OCI-LY3 (cell line): Measurements from ENCODE around the gene EHMT1.

Source experiments
- H2AFZ ChIP-seq: fragments of 200-600, 300-600 bp; shearing (Covaris generic); 2 replicates; pipeline ENCODE4 v1.6.0; 2014; ENCODE audit warnings: antibody characterized with exemption, low read depth, low read length
- H3K27ac ChIP-seq: fragments of 200-600, 300-600 bp; sonication (generic); 2 replicates; pipeline ENCODE4 v1.5.1; 2014; ENCODE audit warnings: mild to moderate bottlenecking, low read length, moderate library complexity, mixed read lengths
- H3K27me3 ChIP-seq: fragments of 200-600, 300-600 bp; sonication (generic); 2 replicates; pipeline ENCODE4 v1.6.1; 2014; ENCODE audit warnings: low read depth, low read length, mixed read lengths
- H3K36me3 ChIP-seq: fragments of 200-600, 300-600 bp; sonication (generic); replicated peaks from 2 replicates; pipeline ENCODE3; 2014; ENCODE audit warnings: low read depth, low read length, mixed read lengths
- H3K4me1 ChIP-seq: fragments of 300-600, 200-600 bp; sonication (generic); 2 replicates; pipeline ENCODE4 v1.6.1; 2014; ENCODE audit warnings: low read length, mixed read lengths
- H3K4me2 ChIP-seq: fragments of 200-600, 300-600 bp; sonication (generic); 2 replicates; pipeline ENCODE4 v1.6.1; 2014; ENCODE audit warnings: low read length, mixed read lengths
- H3K4me3 ChIP-seq: fragments of 300-600, 200-600 bp; sonication (generic); 2 replicates; pipeline ENCODE4 v1.5.1; 2014; ENCODE audit warnings: antibody characterized with exemption, mild to moderate bottlenecking, low read length, moderate library complexity
- H3K79me2 ChIP-seq: fragments of 300-600, 200-600 bp; shearing (Covaris generic); 2 replicates; pipeline ENCODE4 v1.6.1; 2014; ENCODE audit warnings: mild to moderate bottlenecking, low read length, mixed read lengths
- H3K9ac ChIP-seq: fragments of 300-600, 200-600 bp; shearing (Covaris generic); 2 replicates; pipeline ENCODE4 v1.6.0; 2014; ENCODE audit warnings: mild to moderate bottlenecking, low read length, moderate library complexity
- H3K9me3 ChIP-seq: fragments of 200-600, 300-600 bp; shearing (Covaris generic); 2 replicates; pipeline ENCODE4 v1.6.1; 2014; ENCODE audit warnings: low read length, mixed read lengths; ENCODE audit not compliant: insufficient read depth
- H4K20me1 ChIP-seq: fragments of 200-600, 300-600 bp; sonication (generic); 2 replicates; pipeline ENCODE4 v1.6.1; 2016; ENCODE audit warnings: low read length, mixed read lengths; ENCODE audit not compliant: insufficient read depth
- EZH2phosphoT487 ChIP-seq: fragments of 200-600 bp; shearing (Covaris generic); IDR thresholded peaks from 2 replicates; pipeline ENCODE4 v1.6.1; 2018; ENCODE audit warnings: antibody characterized with exemption, mixed run types, low read depth
- TF ChIP-seq, protein P1 (sequence below): fragments of 200-600, 300-600 bp; sonication (generic); IDR thresholded peaks from 2 replicates; pipeline ENCODE4 v1.5.1; 2014; ENCODE audit warnings: antibody characterized with exemption, low read length, low read depth

Gene EHMT1

GRCh38 chr9:137579259-137579604 lies 39.6 kb upstream of the EHMT1 start:
- H3K36me3 ChIP-seq, result peaks cover 17% of the 10 kb centered on the region
- peaks cover 37% of the 10 kb centered on the region for H3K4me1 ChIP-seq
- H3K4me2 ChIP-seq, result peak overlapping the region; percentile 89
- H3K27me3 ChIP-seq, result no peaks in the 10 kb centered on the region
- peak overlapping the region; percentile 98 for H3K4me3 ChIP-seq
- H3K9me3 ChIP-seq, result no peaks in the 10 kb centered on the region
- peak overlapping the region; percentile 33; the same call in 1 of the 2 replicates for H3K9ac ChIP-seq
- H3K27ac ChIP-seq, result peak overlapping the region; percentile 7; the same call in 1 of the 2 replicates
- H3K79me2 ChIP-seq, result peaks cover 41% of the 10 kb centered on the region
- peak overlapping the region; percentile 47; the same call in 1 of the 2 replicates for H2AFZ ChIP-seq
- H4K20me1 ChIP-seq, result peaks cover 14% of the 10 kb centered on the region; the same call in 1 of the 2 replicates
- TF ChIP-seq EZH2phosphoT487, result no peak
- TF ChIP-seq, protein P1, sequence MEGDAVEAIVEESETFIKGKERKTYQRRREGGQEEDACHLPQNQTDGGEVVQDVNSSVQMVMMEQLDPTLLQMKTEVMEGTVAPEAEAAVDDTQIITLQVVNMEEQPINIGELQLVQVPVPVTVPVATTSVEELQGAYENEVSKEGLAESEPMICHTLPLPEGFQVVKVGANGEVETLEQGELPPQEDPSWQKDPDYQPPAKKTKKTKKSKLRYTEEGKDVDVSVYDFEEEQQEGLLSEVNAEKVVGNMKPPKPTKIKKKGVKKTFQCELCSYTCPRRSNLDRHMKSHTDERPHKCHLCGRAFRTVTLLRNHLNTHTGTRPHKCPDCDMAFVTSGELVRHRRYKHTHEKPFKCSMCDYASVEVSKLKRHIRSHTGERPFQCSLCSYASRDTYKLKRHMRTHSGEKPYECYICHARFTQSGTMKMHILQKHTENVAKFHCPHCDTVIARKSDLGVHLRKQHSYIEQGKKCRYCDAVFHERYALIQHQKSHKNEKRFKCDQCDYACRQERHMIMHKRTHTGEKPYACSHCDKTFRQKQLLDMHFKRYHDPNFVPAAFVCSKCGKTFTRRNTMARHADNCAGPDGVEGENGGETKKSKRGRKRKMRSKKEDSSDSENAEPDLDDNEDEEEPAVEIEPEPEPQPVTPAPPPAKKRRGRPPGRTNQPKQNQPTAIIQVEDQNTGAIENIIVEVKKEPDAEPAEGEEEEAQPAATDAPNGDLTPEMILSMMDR, result no peak

DNA sequence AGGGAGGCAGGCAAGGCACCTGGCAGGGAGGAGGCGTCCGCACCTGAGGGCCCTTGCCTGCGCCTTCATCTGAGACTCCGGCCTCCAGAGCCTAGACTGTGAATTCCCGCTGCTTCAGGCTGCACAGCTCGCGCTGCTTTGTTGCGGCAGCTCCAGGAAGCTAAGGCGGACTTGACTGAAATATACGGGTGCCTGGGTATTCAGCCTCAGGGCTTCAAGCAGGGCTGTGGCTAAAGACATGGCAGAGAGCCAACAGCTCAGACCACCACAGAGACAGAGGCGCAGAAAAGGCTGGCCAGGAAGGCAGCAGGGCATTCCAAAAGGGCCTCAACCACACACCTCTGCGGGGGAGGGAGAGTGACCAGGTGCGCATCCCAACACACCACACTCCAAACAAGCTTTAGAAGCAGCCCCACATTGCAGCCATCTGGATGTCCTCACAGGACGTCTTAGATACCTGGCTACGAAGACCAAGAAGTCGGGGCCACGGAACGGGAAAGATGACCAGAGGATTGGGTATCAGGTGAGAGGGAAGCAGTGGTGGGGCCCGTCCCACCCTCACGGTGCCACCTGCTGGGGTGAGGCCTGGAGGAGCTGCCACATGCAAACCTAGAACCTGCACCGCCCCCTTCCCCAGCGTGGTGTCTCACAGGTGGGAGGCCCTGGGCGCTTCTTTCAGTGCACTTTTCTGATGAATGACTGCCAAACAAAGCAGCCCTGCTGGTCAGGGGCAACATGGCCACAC lies 38.4 kb upstream of the EHMT1 start:
- H3K36me3 ChIP-seq, result peaks cover 16% of the 10 kb centered on the region
- H3K79me2 ChIP-seq, result peaks cover 32% of the 10 kb centered on the region
- H3K27me3 ChIP-seq, result no peaks in the 10 kb centered on the region
- H3K9me3 ChIP-seq, result no peaks in the 10 kb centered on the region
- no peak overlapping the region for H3K27ac ChIP-seq
- H3K4me2 ChIP-seq, result no peak overlapping the region
- TF ChIP-seq EZH2phosphoT487, result no peak
- TF ChIP-seq, protein P1, result no peak
- no peak overlapping the region for H3K9ac ChIP-seq
- no peak overlapping the region for H2AFZ ChIP-seq
- peaks cover 14% of the 10 kb centered on the region; the same call in 1 of the 2 replicates for H4K20me1 ChIP-seq
- H3K4me3 ChIP-seq, result no peak overlapping the region
- peaks cover 27% of the 10 kb centered on the region for H3K4me1 ChIP-seq

GRCh38 chr9:137580954-137581322 lies 37.9 kb upstream of the EHMT1 start:
- Histone ChIP-seq H4K20me1 (peaks cover 14% of the 10 kb centered on the region; the same call in 1 of the 2 replicates), H3K4me3 (no peak overlapping the region), H2AFZ (no peak overlapping the region), H3K4me1 (peaks cover 22% of the 10 kb centered on the region), H3K36me3 (peaks cover 21% of the 10 kb centered on the region), H3K9ac (no peak overlapping the region), H3K79me2 (peaks cover 31% of the 10 kb centered on the region), H3K27ac (no peak overlapping the region), H3K9me3 (no peaks in the 10 kb centered on the region), H3K4me2 (no peak overlapping the region), H3K27me3 (no peaks in the 10 kb centered on the region)
- TF ChIP-seq, protein P1, result no peak
- no peak for TF ChIP-seq EZH2phosphoT487

DNA sequence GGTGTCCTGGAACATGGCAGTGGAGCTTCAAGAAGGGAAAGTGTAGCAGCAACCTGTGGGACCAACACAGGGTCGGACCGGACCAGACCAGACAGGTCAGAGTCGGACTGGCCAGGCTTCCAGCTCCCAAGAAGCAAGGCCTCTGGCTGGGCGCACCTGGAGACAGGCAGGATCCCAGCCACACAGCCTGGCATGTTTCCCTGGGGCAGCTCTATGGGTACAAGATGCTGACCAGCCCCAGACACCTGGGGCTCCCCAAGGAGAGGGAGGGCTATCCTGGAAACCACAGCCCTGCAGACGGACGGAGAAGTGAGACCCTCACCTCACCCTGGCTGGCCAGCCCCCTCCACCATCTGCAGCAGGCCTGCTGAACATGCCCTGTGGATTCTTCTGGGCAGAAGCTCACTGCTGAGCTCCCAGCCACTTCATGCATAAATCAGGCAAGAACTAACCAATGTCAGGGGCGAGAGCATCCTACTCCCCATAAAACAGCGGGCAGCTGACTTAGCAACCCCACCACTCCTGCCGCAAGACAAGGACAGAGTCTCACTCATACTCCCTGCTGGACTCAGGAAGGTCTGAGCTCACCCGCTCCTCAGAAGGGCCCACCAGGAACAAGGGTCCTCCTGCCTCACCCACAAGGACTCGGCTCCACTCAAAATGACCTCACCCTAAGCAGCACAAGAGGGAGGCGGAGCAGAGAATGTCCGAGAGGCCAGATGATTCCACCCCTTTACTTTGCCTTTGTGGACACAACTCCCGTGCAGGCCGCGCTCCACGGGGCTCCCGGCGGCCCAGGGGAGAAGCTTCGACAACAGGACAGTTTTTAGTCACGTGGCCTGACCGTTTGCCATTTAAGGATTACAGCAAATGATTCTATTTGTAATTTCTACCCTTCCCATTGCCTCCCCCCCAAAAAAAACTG lies 37.2 kb upstream of the EHMT1 start:
- Histone ChIP-seq H2AFZ (no peak overlapping the region), H3K27me3 (no peaks in the 10 kb centered on the region), H3K4me3 (no peak overlapping the region), H3K27ac (no peak overlapping the region), H3K9me3 (no peaks in the 10 kb centered on the region), H3K9ac (no peak overlapping the region), H3K4me1 (peaks cover 15% of the 10 kb centered on the region), H3K79me2 (peaks cover 24% of the 10 kb centered on the region), H3K4me2 (no peak overlapping the region), H3K36me3 (peaks cover 24% of the 10 kb centered on the region), H4K20me1 (peaks cover 14% of the 10 kb centered on the region; the same call in 1 of the 2 replicates)
- TF ChIP-seq, protein P1, result no peak
- no peak for TF ChIP-seq EZH2phosphoT487
